Measurements from ENCODE around the gene UMAD1.
A peak's percentile ranks its signal among the peaks of the same experiment; 100 is the strongest.

UMAD1 gene

GRCh38 chr7:7745966-7746365, 105.4 kb downstream of the UMAD1 start:
- Histone ChIP-seq H2AFZ (ENCODE audit: low read length) (no peak overlapping the region), H3K9me3 (replicated peaks; ENCODE audit: insufficient read depth, low read length) (no peaks in the 10 kb centered on the region)
- TF ChIP-seq CTCF (IDR thresholded peaks at IDR 0.05; ENCODE audit: low read length), result no peak

GRCh38 chr7:7746458-7746857, 105.9 kb downstream of the UMAD1 start:
- no peak for DNase-seq
- Histone ChIP-seq H3K9ac (ENCODE audit: low read length) (no peak overlapping the region), H3K27me3 (replicated peaks; ENCODE audit: insufficient read depth, low read length) (no peaks in the 10 kb centered on the region), H3K4me2 (ENCODE audit: low read depth, low read length) (no peak overlapping the region), H3F3A (ENCODE audit: insufficient read depth, low read length) (no peaks in the 10 kb centered on the region), H3K4me3 (ENCODE audit: low read length) (no peak overlapping the region), H3K4me1 (ENCODE audit: low read length) (peaks cover 11% of the 10 kb centered on the region), H4K20me1 (ENCODE audit: insufficient read depth, low read length) (no peaks in the 10 kb centered on the region), H3K9me2 (replicated peaks; ENCODE audit: insufficient read depth, low read length) (no peaks in the 10 kb centered on the region), H3K9me3 (replicated peaks; ENCODE audit: insufficient read depth, low read length) (no peaks in the 10 kb centered on the region), H2AFZ (ENCODE audit: low read length) (no peak overlapping the region), H3K36me3 (replicated peaks; ENCODE audit: insufficient read depth, low read length) (no peaks in the 10 kb centered on the region), H3K27ac (ENCODE audit: low read length) (no peak overlapping the region), H3K79me2 (ENCODE audit: low read length) (no peaks in the 10 kb centered on the region)
- TF ChIP-seq EZH2phosphoT487 (IDR thresholded peaks at IDR 0.05; ENCODE audit: low read length), result no peak
- TF ChIP-seq CTCF (IDR thresholded peaks at IDR 0.05; ENCODE audit: low read length), result no peak
- no peak for TF ChIP-seq EZH2 (optimal IDR thresholded peaks at IDR 0.05; ENCODE audit: low read depth, low read length)

More at GRCh38 chr7:7745966-7746365, 105.4 kb downstream of the UMAD1 start:
- Histone ChIP-seq H3K79me2 (ENCODE audit: low read length) (no peaks in the 10 kb centered on the region), H3K4me3 (ENCODE audit: low read length) (no peak overlapping the region), H4K20me1 (ENCODE audit: insufficient read depth, low read length) (no peaks in the 10 kb centered on the region), H3K9ac (ENCODE audit: low read length) (no peak overlapping the region), H3K9me2 (replicated peaks; ENCODE audit: insufficient read depth, low read length) (no peaks in the 10 kb centered on the region), H3K27ac (ENCODE audit: low read length) (no peak overlapping the region), H3K27me3 (replicated peaks; ENCODE audit: insufficient read depth, low read length) (no peaks in the 10 kb centered on the region), H3K36me3 (replicated peaks; ENCODE audit: insufficient read depth, low read length) (no peaks in the 10 kb centered on the region), H3K4me1 (ENCODE audit: low read length) (peaks cover 6% of the 10 kb centered on the region), H3K4me2 (ENCODE audit: low read depth, low read length) (no peak overlapping the region), H3F3A (ENCODE audit: insufficient read depth, low read length) (no peaks in the 10 kb centered on the region)
- DNase-seq, result no peak

- Histone ChIP-seq H3K79me2 (ENCODE audit: low read length) (no peaks in the 10 kb centered on the region), H3K4me2 (ENCODE audit: low read depth, low read length) (peak overlapping the region; percentile 56), H3K36me3 (replicated peaks; ENCODE audit: insufficient read depth, low read length) (no peaks in the 10 kb centered on the region), H3K9ac (ENCODE audit: low read length) (no peak overlapping the region), H3K9me2 (replicated peaks; ENCODE audit: insufficient read depth, low read length) (no peaks in the 10 kb centered on the region), H3K4me3 (ENCODE audit: low read length) (peak overlapping the region; percentile 20; the same call in 1 of the 2 replicates), H2AFZ (ENCODE audit: low read length) (no peak overlapping the region), H4K20me1 (ENCODE audit: insufficient read depth, low read length) (no peaks in the 10 kb centered on the region), H3K27ac (ENCODE audit: low read length) (no peak overlapping the region), H3K9me3 (replicated peaks; ENCODE audit: insufficient read depth, low read length) (no peaks in the 10 kb centered on the region), H3K4me1 (ENCODE audit: low read length) (peaks cover 14% of the 10 kb centered on the region), H3K27me3 (replicated peaks; ENCODE audit: insufficient read depth, low read length) (no peaks in the 10 kb centered on the region), H3F3A (ENCODE audit: insufficient read depth, low read length) (no peaks in the 10 kb centered on the region)
- TF ChIP-seq CTCF (IDR thresholded peaks at IDR 0.05; ENCODE audit: low read length) (no peak; the same call in 1 of the 2 replicates), EZH2 (optimal IDR thresholded peaks at IDR 0.05; ENCODE audit: low read depth, low read length) (no peak), EZH2phosphoT487 (IDR thresholded peaks at IDR 0.05; ENCODE audit: low read length) (no peak)
- DNase-seq, result no peak
These were observed 110.2 kb downstream of the UMAD1 start for GRCh38 chr7:7750571-7751242.

All from MM.1S (cell line).